ENCODE data around the gene HTRA3.

The HTRA3 gene

DNA sequence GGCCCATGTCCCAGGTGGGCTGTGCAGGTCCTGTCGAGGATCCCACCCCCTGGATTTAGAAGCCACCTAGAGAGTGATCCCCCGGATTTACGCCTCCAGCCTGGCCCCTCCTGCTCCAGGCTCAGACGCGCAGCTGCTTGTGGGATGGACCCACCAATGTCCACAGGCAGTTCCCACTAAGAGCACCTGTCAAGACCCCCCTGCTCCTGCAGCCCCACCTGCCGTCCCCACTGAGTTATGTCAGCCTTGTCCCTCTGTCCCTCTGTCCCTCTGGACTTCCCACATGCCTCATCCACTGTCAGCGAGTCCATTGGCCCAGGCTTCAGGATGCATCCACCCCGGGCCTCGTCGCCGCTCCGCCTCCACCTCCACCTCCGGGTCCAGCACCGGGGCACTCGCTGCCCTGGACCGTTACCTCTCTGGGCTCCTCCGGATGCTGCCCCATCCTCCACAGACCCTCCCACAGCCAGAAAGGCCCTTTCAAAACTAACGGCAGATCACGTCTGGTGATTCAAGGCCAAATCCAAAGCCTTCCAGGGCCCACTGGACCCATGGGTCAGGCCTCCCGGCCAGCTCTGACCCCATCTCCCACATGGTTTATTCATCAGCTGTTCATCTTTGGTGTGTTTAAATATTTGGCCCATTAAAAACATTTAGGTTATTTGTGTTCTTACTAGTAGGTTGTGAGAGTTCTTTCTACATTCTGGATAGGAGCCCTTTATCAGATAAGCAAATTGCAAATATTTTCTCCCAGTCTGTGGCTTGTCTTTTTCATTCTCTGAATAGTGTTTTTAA is 28.3 kb downstream of the HTRA3 start:
- DNase-seq, result no peak

DNA sequence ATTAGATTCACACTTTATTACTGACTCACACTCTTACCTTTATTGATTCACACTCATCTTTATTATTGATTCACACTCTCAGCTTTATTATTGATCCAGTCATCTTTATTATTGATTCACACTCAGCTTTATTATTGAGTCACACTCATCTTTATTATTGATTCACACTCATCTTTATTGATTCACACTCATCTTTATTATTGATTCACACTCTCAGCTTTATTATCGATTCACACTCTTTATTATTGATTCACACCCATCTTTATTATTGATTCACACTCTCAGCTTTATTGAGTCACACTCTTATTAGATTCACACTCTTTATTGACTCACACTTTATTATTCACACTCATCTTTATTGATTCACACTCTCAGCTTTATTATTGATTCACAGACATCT is 31.3 kb downstream of the HTRA3 start:
- no peak for DNase-seq

DNA sequence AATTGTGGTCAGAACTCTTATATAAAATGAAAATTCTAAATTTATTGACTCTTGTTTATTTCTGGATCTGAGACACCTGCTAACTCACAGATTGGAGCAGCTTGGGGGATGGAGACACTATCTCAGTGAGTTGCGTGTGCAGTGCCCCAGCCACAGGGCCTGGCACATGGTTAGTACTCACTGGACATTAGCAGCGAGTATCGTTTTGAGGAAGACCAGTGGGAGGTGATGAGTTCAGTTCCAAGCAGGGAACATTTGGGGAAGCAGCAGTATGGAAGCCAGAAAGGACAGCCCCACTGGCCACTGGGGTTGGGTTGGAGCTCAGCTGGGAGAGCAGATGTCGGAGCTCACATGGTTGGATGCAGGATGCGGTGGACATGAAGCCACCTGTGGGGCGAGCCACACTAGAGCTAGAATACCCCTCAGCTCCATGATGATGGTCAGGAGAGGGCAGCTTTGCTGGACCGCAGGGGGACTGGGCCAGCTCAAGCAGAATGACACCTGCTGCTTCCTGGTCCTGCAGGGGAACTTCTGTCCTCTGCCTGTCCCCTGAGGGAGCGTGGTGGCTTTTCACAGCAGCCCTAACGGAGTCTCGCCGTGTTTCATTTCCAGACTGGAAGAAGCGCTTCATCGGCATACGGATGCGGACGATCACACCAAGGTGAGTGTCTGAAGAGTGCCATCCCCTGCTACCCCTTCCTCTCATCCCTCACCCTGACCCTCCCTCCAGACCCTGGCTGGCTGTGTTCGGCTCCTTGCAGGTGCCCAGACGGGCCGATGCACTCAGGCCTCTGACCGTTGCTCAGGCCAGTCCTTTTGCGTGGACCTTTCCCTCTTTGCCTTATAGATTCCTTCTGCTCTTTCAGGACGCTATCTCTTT is 32.5 kb downstream of the HTRA3 start:
- DNase-seq, result no peak

DNA sequence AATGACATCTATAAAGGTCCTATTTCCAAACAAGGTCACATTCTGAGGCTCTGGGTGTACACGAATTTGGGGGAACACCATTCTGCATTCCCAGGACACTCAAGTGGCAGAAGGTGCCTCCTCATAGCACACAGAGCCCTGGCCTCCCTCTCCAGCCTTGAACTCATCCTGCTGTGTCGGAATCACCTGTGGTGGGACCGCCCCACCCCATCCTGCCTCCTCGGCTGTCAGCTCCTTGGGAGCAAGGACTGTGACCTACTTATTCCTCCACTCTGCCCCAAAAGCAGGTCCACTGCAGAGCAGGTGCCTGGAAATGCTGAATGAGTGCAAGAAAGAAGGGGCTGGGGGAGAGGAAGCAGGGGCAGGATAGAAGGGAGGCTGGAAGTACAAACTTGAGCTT is 33.5 kb downstream of the HTRA3 start:
- no peak for DNase-seq

DNA sequence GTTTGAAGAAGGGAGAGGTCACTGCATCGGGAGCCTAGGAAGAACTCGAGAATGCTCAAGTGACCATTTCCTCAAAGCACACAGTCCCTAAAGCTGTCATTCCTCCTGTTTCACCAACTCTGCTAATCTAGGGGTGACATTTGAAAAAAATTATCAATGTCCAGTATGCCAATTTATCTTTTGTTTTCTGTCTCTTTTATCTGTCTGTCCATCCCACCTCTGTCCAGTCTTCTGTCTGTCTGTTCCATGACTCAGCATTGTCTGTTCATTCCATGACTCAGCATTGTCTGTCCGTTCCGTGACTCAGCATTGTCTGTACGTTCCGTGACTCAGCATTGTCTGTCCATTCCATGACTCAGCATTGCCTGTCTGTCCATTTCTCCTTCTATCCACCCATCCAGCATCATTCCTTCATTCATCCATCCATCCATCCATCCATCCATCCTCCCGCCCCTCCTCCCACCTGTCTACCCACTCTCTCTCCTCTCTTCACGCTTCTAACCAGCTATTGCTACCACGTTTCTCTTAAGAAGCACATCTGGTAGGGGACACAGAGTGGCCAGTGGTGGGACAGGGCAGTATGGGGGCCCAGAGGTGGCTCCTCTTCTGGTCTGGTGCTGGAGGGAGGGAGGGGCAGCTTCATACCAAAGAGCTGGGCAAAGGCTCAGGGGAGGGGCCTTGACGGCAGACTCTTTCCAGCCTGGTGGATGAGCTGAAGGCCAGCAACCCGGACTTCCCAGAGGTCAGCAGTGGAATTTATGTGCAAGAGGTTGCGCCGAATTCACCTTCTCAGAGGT is 34.1 kb downstream of the HTRA3 start:
- no peak for DNase-seq

DNA sequence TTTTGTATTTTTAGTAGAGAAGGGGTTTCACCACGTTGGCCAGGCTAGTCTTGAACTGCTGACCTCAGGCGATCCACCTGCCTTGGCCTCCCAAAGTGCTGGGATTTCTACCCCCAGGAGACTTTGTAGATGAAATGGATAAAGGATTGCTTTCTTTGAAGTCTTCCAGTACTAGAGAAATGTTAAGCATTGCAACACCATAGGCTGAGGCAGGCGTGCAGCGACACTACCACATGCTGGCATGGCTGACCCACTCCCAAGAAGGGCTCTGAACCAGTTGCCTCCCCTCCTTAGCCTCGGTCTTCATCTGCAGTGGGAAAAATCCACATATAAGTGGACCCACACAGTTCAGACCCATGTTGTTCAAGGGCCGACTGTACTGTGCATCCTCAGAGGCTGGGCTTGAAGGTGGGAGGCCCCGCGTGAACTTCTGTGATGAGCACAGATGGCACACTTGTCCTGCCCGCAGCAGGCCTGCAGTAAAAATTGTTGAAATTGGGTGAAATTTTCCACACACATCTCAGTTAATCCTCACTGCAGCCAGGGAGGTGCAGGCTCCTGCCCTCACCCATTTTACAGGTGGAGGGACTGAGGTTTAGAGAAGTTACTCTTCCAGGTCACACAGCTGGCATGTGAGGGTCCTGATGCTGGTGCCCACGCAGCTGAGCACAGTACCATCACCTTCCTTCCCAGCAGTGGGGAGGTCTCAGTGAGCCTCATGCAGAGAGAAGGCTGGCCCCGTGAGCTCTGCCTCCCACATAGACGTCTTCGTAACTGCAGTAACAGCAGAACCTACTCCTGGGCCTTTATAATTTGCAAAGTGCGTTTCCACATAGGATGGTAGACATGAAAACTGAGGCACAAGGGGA is 35.5 kb downstream of the HTRA3 start:
- no peak for DNase-seq

DNA sequence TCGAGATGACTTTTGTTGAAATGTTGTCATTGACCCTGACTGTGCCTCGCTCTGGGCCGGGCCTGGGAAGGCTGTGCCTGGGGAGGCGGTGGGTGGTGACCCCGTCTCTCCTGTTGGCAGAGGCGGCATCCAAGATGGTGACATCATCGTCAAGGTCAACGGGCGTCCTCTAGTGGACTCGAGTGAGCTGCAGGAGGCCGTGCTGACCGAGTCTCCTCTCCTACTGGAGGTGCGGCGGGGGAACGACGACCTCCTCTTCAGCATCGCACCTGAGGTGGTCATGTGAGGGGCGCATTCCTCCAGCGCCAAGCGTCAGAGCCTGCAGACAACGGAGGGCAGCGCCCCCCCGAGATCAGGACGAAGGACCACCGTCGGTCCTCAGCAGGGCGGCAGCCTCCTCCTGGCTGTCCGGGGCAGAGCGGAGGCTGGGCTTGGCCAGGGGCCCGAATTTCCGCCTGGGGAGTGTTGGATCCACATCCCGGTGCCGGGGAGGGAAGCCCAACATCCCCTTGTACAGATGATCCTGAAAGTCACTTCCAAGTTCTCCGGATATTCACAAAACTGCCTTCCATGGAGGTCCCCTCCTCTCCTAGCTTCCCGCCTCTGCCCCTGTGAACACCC is 36.4 kb downstream of the HTRA3 start:
- DNase-seq, result no peak

DNA sequence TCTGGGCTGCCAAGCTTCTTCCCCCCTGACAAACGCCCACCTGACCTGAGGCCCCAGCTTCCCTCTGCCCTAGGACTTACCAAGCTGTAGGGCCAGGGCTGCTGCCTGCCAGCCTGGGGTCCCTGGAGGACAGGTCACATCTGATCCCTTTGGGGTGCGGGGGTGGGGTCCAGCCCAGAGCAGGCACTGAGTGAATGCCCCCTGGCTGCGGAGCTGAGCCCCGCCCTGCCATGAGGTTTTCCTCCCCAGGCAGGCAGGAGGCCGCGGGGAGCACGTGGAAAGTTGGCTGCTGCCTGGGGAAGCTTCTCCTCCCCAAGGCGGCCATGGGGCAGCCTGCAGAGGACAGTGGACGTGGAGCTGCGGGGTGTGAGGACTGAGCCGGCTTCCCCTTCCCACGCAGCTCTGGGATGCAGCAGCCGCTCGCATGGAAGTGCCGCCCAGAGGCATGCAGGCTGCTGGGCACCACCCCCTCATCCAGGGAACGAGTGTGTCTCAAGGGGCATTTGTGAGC is 37.0 kb downstream of the HTRA3 start:
- DNase-seq, result no peak

DNA sequence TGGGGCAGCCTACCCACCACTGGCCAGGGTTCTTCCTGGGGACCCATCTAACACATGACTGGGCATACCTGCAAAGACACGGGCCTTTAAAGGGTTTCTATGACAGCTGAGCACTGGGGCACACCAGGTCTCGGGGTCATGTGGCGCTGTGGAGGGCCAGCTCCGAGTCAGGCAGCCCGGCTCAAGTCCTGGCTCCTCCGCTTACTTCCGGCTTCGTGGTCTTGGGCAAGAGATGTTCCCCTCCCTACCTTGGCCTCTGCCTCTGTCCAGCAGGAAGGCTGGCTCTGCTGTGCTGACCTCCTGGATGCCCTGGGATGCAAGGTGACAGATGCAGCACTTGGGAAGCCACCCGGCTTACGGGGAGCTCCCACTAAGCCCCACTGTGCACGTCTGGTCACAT is 37.6 kb downstream of the HTRA3 start:
- no peak for DNase-seq

DNA sequence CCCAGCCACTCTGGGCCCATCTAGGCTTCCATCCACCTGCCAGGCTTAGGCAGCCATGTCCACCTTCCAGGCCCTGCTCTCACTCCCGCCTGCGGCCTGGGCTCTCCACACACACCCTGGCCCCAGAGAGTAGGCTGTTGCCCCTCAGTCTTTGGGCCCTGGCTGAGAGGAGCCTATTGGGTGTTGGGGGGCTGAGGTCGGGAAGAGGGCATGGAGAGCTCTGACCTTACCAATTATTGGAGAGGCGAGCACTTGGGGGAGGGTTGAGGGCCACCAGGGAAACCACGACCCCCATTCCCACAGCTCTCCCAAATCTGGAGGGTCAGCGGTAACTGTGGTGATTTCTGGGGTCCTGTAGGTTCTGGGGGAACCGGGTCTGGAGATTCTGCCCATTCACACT is 38.2 kb downstream of the HTRA3 start:
- no peak for DNase-seq

DNA sequence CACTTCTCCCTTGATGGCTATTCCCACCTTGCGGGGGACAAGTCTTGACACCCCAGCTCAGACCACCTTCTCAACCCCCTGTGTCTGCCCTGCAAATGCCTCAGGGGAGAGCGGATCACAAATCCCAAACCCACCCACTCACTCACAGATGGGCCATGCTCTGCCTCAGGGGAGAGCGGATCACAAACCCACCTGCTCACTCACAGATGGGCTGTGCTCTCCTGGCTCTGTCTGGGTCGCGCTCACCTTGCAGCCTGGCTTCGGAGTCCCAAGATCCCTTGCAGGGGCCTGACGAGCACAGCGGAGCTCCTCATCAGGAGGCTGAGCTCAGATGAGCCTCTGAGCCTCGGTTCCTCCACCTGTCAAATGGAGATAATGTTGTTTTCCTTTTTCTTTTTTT is 38.6 kb downstream of the HTRA3 start:
- DNase-seq, result no peak

DNA sequence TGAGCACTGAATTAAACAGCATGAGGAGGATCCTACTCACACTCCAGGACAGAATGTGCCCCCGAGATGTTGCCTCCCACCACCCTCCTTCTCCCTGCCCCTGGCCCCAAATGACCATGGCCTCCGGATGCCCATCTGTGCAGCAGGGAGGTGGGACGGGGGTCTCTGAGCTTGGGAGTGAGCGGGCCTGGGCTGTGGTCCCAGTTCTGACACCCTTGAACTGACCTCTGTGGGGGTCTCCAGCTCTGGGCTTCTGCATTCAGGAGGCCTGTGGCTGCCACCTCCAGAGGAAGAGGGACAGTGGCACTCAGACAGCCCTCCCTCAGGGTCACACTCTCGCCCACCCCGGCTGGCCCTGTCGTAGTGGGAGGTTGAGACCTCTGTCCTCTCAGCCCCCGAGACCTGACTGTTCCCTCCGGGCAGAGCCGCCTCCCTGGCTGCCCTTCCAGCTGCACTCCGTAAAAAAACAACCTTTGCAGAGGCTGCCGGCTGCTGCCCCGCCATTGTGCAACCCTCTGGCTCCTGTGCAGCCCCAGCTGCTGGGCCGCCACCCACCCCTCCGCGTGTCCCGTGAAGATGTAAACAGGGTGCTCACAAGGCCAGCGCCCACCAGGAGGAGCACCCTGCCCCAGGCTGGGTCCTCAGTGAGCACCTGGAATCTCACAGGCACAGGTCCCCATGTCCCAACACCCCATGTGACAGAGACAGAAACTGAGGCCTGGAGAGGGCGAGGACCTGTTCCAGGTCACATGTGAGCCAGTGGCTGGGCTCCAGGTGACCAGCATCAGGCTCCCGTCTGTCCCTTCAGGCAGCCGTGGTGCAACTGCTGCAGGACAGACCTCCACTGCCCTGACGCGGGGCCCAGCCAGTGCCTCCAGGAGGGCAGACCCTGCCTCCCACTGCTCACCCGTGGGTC is 39.6 kb downstream of the HTRA3 start:
- no peak for DNase-seq

DNA sequence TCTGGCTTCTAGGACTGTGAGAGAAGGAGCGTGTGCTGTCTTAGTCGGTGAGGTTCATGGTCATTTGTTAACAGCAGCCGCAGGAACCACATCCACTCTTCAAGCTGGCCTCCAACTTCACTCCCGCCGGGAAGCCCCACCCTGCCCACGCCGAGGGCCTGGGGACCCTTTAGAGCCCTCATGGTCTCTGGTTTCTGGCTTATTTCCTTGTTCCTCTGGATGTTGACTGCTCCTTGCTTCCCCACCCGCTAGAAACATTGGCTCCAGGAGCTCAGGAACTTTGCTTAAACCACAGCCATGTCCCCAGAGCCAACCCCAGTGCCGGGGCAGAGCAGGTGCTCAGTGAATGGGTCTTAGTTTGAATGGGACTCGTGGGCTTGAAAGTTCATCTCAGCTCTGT is 40.8 kb downstream of the HTRA3 start:
- no peak for DNase-seq

DNA sequence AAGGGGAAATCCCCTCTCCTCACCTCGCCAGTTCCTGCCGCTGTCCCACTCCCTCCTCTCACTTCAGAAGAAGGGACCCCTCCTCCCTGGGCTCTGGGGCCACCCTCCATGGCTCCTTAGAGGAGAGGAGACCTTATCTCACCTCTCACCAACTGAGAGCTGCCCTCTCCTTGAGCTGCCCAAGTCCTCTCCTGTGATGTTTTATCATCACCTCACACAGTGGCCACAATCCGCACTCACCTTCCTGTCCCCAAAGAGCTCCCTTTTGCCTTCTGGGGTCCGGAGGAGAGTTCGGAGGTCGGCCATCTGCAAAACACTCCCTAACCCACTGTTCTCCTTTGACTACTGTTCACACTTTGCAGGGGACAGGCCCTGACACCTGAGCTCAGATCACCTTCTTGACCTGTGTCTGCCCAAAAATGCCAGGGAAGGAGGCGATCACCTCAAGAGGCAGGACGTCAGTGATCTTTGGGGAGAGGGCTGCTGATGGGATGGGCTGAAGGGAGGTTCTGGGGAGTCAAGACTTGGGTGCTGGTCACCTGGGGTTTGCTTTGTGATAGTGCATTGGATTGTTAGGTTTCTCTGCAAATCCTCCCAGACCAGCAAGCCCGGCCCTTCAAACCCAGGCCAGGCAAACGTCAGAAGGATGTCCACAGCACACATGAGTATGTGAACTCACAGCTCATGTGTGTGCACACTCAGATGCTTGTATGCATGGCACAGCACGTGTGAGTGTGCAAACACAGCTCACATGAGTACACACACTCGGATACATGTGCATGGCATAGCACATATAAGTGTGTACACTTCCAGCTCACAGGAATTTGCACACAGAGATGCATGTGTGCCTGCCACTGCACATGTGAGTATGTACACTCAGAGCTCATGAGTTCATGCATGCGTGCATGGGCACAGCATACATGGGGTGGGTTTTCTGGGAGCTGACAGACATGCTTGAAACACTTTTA is 41.8 kb downstream of the HTRA3 start:
- DNase-seq, result no peak

DNA sequence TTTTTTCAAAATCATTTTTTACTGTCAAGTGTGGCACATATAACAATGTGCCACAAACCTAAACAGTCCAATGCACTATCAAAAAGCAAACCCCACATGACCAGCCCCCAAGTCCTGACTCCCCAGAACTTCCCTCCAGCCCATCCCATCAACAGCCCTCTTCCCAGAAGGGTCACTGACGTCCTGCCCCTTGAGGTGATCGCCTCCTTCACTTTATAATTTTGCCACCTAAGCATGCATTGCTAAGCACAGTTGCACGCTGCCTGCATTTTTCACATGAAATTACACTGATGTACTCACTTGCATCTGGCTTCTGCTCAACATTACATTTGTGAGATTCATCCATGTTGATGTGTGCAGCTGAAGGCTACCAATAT is 42.5 kb downstream of the HTRA3 start:
- DNase-seq, result no peak

DNA sequence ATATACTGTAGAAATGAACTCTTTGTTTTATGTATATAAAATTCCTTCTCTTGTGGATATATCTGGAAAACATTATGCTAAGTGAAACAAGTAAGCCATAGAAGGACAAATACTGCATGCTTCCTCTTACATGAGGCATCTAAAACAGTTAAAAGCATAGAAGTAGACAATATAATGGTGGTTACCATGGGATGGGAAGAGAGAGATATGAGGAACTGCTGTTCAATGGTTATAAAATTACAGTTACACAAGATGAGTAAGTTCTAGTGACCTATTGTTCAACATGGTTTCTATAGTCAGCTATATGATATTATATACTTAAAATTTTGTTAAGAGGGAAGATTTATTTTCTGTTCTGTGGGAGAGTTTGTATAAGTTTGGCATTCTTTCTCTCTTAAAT is 43.4 kb downstream of the HTRA3 start:
- DNase-seq, result no peak

DNA sequence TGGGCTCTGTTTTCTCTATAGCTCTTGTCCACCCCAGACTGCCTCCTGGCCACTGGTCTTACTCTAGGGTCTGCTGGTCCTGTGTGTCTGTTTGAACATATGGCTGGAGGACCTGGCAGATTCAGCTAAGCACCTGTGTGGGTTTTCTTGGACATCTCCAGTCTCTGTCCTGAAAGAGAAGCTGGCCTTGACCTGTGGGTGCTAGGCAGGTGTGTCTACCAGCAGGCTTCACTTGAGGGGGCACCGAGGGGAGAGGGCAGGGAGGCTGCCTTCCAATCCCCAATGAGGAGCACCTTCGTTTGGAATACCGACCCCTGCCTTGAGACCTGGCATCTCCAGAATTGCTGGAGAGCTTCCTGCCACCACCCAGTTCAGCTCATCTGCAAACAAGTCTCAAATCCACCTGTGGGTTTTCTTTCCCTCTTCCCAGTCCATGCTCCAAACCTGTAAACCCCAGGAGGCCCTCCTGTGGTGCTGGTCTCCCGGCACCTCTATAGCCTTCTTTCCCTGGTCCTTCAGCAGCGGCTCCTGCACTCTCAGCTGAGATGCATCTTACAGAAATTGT is 45.2 kb downstream of the HTRA3 start:
- DNase-seq, result peak in 1 of 2 experiments; percentile 4

DNA sequence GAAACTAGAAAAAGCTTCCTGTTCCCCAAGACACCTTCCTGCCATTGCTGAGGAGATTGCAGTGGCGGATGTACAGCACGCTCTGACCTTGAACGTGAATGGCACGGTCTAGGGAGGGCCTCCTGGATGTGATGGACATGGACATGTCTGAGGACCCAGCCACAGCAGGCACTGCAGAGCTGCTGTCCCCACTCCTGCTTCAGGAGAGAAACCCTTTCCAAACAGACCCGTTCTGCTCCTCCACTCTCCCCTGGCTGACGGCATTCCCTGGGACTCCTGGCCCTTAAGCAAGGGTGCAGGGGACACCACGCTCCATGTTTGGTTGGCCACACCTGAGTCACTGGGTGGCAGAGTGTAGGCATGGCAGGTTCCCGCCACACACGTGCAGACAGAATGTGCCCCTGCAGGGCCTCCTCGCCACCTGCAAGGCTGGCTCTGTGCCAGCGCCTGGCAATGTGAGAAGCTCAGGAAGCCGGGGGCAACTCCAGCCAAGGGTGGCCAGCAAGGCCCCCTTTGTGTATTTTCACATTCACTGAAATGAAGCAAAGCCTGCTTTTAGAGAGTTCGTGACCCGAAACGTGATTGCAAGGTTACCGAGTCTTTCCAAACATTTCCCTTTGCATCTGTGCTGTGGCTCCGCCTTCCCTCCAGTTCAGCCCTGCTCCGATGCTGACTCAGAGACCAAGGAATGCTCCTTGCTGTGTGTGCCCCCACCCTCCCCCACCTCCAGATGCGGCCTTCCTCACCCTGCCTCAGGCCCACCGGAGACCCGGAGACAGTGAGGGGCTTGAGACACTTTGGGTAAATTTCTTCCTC is 46.1 kb downstream of the HTRA3 start:
- peak in 1 of 2 experiments; percentile 10 for DNase-seq

All from activated T-cell treated with anti-CD3 and anti-CD28 coated beads, Interleukin-2, amount 50 U/mL, for 48 hours (primary cell).